ENCODE data around the gene NANOS3.

The NANOS3 gene

DNA sequence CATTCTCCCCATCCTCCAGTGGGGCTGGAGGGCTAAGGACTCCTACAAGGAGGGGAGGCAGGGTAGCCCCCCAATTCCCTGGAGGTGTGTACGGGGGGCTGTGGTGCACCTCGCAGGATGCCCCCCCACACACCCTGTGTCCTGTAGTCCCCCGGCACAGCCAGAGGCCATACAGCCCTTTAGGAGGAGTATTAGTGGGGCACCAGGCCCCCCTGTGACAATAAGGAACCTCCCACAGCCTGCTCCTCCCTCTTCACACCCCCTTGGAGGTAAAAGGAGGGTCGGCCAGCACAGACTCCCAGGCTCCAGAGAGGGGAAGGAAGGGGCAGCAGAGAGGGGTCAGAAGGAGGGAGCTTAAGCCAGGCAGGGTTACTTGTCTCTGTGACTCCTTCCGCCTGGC is at the start of gene NANOS3:
Gene NANOS3, plus strand, starts transcription at position 301 of the 400 bp plus-strand sequence. CDS start 115 bp downstream, outside the sequence.
- no peak for DNase-seq

DNA sequence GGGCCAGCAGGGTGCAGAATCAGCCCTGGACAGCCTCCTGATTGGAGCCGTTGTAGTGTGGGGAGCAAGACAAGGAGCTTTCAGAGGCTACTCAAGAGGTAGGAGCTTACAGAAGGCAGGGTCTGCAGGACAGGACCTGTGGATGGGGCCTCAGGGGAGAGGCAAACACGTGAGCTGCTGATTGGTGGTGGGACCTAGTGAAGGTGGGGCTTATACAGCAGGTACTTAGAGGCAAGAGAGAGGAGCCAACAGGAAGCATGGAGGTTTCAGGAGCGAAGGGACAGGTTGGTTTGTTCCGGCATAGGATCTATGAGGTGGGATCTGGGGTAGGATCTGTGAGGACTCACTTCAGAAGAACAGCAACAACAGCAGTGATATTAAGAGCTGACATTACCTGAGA is 49.3 kb upstream of the NANOS3 start:
- DNase-seq = no peak

DNA sequence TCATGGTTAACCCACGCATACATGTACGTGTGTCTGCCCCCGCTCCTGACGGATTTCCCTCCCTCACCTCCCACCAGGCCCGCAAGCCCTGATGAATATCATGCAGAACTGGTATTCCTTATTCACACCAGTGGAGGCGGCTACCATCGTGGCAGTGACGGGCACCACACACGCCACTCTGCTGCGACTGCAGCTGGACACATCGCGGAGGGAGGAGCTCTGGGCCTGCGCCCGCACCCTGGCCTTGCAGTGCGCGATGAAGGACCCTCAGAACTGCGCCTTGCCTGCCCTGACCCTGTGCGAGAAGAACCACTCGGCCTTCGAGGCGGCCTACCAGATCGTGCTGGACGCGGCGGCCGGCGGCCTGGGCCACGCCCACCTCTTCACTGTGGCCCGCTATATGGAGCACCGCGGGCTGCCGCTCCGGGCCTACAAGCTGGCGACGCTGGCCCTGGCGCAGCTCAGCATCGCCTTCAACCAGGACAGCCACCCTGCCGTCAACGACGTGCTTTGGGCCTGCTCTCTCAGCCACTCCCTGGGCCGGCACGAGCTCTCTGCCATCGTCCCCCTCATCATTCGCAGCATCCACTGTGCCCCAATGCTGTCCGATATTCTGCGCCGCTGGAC is 46.7 kb upstream of the NANOS3 start:
- DNase-seq = no peak

DNA sequence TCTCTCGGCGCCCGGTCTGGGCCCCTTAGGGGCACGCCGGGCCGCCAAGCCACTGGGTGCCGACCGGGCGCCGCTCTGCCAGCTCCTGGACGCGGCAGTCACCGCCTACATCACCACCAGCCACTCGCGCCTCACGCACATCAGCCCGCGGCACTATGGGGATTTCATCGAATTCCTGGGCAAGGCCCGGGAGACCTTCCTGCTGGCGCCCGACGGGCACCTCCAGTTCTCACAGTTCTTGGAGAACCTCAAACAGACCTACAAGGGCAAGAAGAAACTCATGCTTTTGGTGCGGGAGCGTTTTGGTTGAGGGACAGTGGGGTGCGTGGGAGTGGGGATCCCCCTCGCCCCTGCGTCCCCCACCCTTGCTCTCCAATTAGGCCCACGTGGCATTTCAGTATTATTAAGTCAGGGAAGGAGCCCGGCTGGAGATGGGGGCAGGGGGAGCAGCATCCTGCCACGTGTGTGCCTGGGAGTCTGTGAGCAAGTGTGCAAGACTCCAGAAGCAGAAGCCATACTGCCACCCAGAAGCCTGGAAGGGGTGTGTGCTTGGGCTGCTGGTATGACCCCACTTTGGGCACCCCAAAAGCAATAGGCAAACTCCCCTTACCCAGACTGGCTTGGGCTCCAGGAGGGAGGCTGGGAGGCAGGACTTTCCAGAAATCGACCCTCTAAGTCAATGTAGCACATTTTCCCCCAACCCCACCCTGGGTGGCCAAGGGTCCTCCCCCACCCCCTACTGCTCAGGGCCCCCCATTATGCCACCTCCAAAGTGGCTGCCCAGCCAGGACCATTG is 46.0 kb upstream of the NANOS3 start:
- DNase-seq = no peak

DNA sequence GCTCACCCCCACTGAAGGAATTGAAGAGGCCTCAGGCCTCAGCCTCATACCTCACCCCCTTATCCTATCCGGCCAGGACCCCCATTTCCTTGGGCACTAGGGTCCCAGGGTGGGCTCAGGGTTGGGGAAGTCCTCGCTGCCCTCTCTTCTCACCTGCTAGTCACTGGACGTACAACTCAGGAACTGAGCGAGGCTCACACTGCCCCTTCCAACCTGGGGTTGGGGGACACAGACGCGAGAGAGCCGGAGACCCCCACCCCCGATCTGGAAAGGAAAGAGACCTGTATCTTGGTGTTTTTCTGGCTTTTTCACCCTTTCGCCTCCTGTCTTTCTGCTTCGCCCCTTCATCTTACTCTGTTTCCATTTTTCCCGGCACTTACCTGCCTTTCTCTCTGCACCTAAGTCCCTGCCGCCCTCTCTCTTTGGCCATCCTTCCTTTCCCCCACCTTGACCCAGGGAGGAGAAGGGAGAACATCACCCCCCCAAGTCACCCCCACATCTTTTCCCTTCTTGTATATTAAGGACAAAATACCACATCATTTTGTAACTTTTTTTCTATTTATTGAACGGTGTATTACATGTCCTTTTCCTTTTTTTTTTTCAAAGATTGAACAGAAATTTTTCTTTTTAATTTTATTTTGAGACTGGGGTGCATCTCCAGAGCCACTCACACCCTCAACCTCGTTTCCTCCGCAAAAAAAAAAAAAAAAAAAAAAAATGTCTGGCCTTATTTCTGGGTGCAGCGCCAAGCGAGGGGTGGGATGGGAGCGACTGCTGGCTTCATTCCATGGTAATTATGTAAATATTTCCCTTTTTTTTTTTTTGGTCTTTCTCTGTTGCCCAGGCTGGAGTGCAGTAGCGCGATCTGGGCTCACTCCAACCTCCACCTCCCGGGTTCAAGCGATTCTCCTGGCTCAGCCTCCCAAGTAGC is 45.1 kb upstream of the NANOS3 start:
- no peak for DNase-seq

DNA sequence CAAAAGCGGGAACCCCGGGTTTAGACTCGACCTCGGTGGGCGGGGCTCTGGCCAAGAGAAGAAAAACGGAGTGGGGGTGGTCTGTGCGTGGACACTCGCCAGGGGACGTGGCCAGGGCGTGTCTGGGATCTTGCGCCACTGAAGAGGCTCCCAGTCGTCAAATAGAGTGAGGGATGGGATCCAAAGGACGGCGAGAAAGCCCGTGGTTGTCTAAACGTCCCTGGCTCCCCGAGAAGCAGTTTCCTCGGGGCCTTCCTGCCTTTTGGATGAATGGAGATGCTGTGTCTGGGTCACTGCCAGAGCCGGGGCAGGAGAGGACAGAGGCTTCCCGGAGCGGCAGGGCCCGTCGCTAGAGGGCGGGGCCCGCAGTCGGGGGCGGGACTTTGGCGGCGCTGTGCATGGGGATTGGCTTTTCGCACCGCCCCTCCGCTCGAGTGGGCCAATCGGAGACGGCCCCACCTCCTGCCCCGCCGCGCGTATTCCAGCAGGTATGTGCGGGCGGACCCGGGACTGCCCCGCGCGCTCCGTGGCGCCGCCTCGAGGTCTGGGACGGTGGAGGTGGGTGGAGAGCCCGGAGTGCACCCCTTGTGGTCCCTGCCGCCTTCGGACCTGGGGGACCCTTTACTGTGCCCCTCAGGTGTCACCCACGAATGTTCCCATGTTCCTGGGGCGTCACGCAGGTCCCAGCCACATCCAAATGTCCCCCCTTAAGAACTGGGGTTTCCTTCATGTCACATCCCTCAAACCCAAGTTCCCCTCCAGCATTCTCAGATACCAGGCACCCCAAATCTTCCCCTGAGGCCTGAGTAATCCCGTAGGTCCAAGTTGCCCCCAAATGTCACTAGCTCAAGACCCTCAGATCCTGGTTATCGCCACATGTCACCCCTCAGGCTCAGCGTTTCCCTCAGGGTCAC is 43.3 kb upstream of the NANOS3 start:
- DNase-seq = peak; percentile 97

DNA sequence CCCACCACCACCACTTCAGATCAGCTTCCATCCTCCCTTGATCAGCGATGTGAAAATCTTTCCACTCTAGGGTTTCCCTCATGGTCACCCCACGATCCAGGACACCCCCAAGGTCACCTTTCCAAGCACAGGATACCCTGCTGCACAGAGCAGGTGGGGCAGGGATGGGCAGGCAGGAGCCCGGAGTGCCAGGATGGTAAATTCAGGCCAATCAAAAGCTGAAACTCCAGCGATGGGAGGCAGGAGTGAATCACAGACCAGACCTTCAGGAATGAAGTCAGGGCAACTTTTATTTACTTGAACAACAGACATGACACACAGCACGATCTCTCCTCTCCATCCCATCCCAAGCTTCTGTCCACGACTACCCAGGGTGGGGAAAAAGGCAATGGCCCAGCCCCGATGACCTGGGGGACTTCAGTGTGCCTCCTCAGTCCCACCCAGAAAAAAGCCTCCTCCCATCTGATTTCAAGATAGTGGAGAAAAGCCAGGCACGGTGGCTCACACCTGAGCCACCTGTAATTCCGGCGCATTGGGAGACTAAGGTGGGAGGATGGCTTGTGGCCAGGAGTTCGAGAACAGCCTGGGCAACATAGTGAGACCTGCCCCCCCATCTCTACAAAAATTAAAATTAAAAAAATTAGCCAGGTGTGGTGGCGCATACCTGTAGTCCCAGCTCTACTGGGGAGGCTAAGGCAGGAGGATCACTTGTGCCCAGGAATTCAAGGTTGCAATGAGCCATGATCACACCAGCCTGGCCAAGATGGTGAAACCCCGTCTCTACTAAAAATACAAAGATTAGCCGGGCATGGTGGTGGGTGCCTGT is 42.5 kb upstream of the NANOS3 start:
- no peak for DNase-seq

DNA sequence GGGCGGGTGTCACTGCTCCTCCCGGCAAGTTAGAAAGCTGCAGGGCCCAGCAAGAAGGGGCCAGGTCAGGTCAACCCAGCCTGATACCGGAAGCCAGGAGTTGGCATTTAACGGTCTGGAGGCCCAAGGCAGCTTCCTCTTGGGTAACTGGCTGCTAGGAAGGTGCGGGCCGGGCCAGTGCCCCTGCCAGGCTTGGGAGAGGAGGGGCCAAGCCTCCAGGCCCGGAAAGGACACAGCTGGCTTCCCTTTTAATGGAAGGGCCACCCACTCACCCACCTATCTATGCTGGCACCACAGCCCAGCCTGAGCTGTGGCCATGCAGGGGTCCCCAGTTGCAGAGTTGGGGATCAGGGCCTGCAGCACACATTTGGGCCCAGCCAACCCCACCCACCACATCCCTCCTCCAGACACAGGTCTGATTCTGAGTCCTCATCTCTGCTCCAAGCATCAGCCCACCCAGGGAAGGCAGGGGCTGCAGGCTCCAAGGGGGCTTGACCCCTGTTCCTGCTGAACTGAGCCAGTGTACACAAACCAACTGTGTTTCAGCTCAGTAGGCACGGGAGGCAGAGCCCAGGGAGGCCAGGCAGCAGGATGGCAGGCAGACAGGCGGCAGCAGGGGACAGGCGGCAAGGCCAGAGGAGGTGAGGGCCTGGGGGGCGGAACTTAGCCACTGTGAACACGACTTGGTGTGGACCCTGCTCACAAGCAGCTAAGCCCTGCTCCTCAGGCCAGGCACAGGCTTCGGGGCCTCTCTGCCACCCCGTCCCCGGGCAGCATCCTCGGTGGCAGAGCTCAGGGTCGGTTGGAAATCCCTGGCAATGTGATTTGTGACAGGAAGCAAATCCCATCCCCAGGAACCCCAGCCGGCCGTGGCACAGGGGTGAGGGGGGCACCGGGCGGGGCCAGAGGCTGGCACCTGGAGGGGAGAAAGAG is 40.9 kb upstream of the NANOS3 start:
- no peak for DNase-seq

DNA sequence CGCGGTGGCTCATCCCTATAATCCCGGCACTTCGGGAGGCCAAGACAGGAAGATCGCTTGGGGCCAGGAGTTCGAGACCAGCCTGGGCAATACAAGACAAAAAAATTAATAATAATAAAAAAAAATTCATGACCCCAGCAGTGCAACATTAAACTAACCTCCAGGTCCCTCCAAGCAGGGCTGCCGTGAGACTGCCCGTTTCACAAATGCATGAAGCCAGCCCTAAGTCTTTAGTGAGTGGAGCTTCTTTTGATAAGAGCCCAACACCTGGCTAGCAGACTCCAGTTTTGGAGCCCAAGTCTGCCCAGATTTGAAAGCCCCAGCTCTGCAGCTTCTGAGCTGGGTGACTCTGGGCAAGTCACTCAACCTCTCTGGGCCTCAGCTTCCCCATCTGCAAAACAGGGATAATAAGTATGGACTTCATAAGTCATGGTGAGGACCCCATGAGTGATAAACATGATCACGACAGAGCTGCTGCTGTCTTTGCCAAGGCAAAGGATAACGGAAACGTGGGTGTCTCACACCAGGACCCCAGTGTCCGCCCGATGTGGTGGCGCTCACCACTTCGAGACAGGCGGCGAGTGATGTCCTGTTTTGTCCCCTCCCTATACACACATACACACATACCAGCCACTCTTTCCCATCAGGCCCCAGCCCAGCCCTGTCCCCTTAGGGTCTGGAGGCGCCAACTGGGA is 38.4 kb upstream of the NANOS3 start:
- no peak for DNase-seq

DNA sequence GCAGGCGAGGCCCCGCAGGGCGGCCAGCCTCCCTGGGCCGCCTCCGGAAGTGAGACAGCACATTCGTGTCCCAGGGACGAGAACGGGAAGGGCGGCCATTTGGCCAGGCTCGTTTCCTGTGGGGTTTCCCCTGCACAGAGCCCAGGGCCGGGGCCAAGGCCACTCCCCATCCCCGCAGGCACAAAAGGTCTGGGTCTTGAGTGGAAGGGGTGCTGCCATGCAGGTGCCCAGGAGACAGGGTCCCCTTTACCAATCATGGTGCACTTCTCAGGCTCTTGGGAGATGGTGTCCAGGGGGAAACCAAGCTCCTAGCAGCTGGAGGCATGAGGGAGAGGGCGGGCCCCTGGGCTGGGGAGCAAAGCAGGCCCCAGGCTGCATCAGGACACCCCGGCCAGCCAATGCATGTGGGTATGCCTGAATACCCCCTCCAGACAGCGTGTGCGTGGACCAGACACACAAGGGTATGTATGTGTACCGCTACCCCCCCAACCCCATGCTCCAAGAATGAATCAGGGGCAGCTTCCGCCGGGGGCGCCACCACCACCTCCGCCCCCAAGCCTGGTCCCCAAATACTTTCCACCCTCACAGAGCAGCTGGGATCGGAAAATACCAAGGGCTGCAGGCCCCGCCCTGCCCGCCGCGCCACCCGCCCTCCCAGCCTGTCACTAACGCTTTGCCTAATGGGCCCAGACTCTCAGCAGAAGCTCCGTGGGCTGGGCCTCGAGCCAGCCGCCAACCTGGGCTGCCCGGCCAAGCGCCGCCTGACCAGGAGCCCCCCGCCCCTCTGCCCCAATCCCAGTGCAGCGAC is 37.6 kb upstream of the NANOS3 start:
- peak; percentile 93 for DNase-seq

DNA sequence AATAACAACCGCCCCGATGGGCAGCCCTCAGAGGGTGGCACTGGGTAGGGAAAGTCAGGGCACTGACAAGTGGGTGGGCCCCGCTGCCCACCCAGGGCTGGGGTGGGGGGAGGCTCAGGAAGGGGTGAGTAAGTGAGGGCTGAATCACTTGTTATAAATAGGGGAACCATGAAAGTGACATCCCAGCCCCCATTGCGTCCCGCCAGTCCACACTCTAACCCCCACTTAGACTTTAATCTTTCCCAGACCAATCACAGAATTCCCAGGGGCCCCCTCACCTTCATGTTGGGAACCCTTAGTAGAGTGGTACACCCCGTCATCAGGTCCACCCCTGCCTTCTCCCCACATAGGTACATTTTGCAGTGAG is 37.0 kb upstream of the NANOS3 start:
- DNase-seq = no peak

DNA sequence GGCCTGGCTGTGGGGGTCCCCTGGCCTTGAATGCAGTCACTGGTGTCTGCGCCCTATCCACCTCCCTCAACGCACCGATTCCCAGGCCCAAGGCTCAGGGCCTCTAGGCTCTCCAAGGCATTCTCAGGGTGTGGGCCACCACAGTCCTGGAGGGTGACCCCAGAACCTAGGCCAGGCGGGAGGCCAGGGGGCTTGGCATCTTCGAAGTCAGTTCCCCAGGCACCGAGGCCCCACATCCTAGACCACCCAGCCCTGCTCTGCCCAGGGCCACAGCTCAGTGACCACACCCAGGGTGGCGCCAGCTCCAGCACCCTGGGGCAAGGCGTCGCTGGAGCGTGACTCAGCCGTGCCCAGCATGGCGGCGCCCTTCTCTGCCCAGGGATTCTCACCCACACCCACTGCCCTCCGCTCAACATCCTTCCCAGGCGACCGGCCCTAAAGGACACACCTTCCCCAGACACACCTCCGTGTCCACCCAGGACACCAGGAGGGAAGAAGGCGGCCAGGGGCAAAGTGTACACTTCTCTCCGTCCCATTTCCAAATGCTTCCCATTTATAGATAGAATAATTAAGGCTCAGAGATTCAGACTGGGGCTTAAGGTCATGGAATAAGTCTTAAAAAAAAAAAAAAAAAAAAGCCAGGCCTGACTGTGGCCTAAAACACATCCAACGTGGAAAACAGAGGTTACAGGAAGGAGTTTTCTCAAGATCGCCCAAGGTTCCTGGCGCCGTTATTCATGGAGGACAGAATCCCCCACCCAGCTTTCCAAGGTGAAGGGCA is 36.4 kb upstream of the NANOS3 start:
- DNase-seq = peak; percentile 63

DNA sequence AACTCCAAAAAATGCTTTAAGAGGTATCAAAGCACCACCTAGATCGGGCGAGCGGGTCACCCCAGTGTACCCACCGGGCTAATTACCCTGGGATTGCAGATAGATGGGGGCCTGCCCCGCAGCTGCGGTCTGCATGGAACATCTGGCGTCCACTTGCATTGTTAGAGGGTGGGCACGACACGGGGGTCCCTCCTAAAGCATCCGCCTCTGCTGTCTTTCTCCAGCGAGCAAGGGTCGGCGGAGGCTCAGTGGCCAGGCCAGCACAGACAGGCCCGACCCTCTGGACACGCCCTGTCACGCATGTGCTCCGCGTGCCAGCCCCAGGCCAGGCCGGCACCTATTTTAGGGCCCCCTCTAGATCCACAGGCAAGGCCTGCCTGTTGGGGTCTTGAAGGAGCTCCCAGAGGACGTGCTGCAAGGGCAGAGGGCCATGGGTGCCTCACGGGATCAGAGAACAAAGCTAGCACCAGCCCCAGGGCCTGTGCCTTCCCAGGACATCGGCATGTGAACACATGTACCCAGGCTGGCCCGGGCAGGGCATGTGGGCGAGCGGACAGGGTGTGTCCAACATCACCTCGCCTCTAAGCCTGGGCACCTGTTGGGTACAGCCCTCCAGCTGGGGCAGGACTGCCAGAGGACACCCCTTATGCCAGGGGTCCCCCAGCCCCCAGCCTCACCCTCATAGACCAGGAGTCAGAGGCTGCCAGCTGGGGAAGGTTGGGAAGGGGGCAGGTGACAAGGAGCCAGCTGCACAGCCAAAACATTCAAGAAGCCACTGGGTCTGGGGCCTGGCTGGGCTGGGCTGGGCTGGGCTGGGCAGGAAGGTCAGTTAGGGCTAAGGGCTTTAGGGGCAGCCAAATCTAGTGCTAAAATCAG is 35.6 kb upstream of the NANOS3 start:
- peak; percentile 57 for DNase-seq

DNA sequence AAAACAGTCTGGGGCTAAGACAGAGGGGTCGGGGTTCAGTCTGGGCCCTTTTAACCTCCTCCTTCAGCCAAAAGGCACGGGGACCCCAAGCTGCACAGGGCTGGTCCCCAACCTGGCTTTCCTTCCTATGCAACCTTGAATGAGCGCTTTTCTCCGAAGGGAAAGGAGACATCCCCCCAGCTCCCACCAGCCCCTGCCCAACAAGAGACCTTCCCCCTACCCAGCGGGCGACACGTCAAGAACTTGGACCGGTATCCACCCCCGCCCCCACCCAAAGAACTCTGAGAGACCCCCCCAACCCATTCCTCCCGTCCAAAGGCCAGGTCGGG is 35.0 kb upstream of the NANOS3 start:
- no peak for DNase-seq

DNA sequence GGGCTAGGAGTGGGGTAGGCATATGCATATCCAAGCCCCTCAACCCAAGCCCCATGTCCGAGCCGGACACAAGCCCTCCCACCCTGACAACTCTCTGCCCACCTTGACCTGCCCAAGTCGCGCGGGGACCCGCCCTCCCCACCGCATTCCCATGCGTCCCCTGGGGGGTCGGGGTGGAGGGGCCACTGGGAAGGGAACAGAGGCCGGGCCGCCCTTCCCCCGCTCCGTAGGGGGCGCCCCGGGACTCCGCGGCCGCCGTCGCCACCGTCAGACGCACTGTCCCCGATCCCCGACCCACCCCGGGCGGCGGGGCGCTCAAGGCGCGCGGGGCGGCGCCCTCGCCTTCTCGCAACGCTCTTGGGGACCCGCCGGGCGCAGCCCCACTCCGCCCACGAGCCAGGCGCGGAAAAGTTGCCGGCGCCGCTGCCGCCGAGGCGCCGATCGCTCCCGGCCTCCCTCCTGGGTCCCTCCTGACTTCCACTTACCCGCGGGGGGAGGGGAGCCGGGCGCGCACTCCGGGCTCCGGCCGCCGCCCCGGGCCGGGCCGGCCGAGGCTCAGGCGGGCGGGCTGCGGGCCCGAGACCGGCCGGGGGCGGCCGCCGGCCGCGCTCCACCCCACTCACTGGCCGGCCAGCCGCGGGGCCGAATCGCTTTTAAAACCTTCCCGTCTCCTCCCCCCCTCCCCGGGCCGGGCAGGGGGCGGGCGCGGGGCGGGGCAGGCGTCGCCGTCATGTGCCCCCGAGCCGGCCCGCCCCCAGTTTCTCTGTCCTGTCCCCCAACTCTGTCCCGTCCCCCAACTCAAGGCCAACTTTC is 34.4 kb upstream of the NANOS3 start:
- DNase-seq = peak; percentile 81

All from stimulated activated CD4-positive, alpha-beta T cell treated with anti-CD3 and anti-CD28 coated beads, Interleukin-15, amount 100 ng/mL, for 24 hours (primary cell).